Tibial nerve (tissue), 4 donors: ENCODE data around the gene DKK2. TPM values are rescaled to one million over a fixed set of nuclear protein-coding genes. Genes with fewer than 3 reads are reported as not detected.

ENCODE experiments used
- DNase-seq, 2 donors: peaks; one replicate each; pipeline ENCODE4 v3.0.0-alpha.2; 2019; ENCODE audit warnings: low spot score in 2 of 2
- H3K27ac ChIP-seq, 4 donors: fragments of 200-600 bp; sonication (generic) in 3 of 4; one replicate each; pipeline ENCODE4 v1.5.1; 2017 to 2019; ENCODE audit warnings: mild to moderate bottlenecking in 1 of 4
- H3K27me3 ChIP-seq, 2 donors: fragments of 200-600 bp; sonication (generic) in 1 of 2; one replicate each; pipeline versions ENCODE4 v1.5.1 to v1.6.0; 2017 to 2019
- H3K36me3 ChIP-seq, 3 donors: fragments of 200-600 bp; sonication (generic); one replicate each; pipeline ENCODE4 v1.5.1; 2018 to 2019
- H3K4me1 ChIP-seq, 4 donors: fragments of 200-600 bp; sonication (generic) in 3 of 4; one replicate each; pipeline ENCODE4 v1.5.1; 2017 to 2019
- H3K4me3 ChIP-seq, 4 donors: fragments of 200-600 bp; sonication (generic) in 3 of 4; one replicate each; pipeline ENCODE4 v1.5.1; 2017 to 2019; ENCODE audit warnings: mild to moderate bottlenecking in 1 of 4, moderate library complexity in 1 of 4
- H3K9me3 ChIP-seq, 4 donors: fragments of 200-600 bp; sonication (generic) in 3 of 4; one replicate each; pipeline ENCODE4 v1.5.1; 2017 to 2019
- CTCF ChIP-seq, 5 experiments: fragments of 200-600 bp in 3 of 5; fragments of 450-650 bp in 2 of 5; sonication (generic) in 3 of 5; IDR thresholded peaks; one replicate each; pipeline ENCODE4 v1.5.1; 2016 to 2019; ENCODE audit warnings: antibody characterized with exemption in 5 of 5, mild to moderate bottlenecking in 3 of 5, moderate library complexity in 2 of 5
- EP300 ChIP-seq, 2 donors: sonication (generic); formaldehyde crosslinking; IDR thresholded peaks; one replicate each; pipeline ENCODE4 v1.6.1; 2017; ENCODE audit warnings: antibody characterized with exemption in 2 of 2, mild to moderate bottlenecking in 1 of 2
- POLR2A ChIP-seq, 2 donors: fragments of 450-650 bp; IDR thresholded peaks; one replicate each; pipeline ENCODE4 v1.6.1; 2017; ENCODE audit warnings: antibody characterized with exemption in 2 of 2, mild to moderate bottlenecking in 2 of 2, moderate library complexity in 2 of 2
- WGBS, 2 donors: methylation state at CpG; one replicate each; pipeline ENCODE4 v1.1.5; 2018; 5-methylcytosine and 5-hydroxymethylcytosine counted together
- total RNA-seq, 4 donors: library from RNA; depleted of rRNA; stranded (reverse); fragments of >200 nt; gene quantifications; one replicate each; pipeline ENCODE4 v1.1.0, GENCODE V29; 2016

Gene DKK2
- total RNA-seq, 4 donors from 2014 or later, result 5.4 to 18.4 (median 15.3) TPM

GRCh38 chr4:107050525-107051135, 14.5 kb upstream of the DKK2 start:
- no peaks in the 10 kb centered on the region for H3K36me3 ChIP-seq
- no peaks in the 10 kb centered on the region for H3K4me1 ChIP-seq
- WGBS, 2 donors, result 61 to 63% methylated on average over 3 of the region's 3 CpGs
- no peak overlapping the region for H3K4me3 ChIP-seq
- no peaks in the 10 kb centered on the region for H3K27me3 ChIP-seq
- H3K9me3 ChIP-seq, result peaks cover 0 to 17% (median 3%) of the 10 kb centered on the region in 4 donors
- TF ChIP-seq EP300 (IDR thresholded peaks at IDR 0.05), result no peak
- TF ChIP-seq POLR2A (IDR thresholded peaks at IDR 0.05), result no peak
- TF ChIP-seq CTCF (IDR thresholded peaks at IDR 0.05), result peak in 4 of 5 experiments; percentile 32 to 48 (median 36)
- no peak for DNase-seq
- H3K27ac ChIP-seq, result no peak overlapping the region

- TF ChIP-seq EP300 (IDR thresholded peaks at IDR 0.05) (no peak), POLR2A (IDR thresholded peaks at IDR 0.05) (no peak), CTCF (IDR thresholded peaks at IDR 0.05) (no peak)
- no peaks in the 10 kb centered on the region for H3K36me3 ChIP-seq
- peaks cover 0 to 20% (median 3%) of the 10 kb centered on the region in 4 donors for H3K9me3 ChIP-seq
- no peaks in the 10 kb centered on the region for H3K4me1 ChIP-seq
- no peak overlapping the region for H3K4me3 ChIP-seq
- no peak overlapping the region for H3K27ac ChIP-seq
- WGBS, 2 donors, result 93 to 100% methylated on average over 1 of the region's 1 CpG
- no peak for DNase-seq
- no peaks in the 10 kb centered on the region for H3K27me3 ChIP-seq
These were observed 10.1 kb upstream of the DKK2 start for GRCh38 chr4:107046261-107046660.

- Histone ChIP-seq H3K36me3 (no peaks in the 10 kb centered on the region), H3K4me3 (no peak overlapping the region), H3K27me3 (peaks cover 0 to 8% of the 10 kb centered on the region in 2 donors), H3K27ac (no peak overlapping the region), H3K4me1 (no peaks in the 10 kb centered on the region), H3K9me3 (peaks cover 0 to 20% (median 3%) of the 10 kb centered on the region in 4 donors)
- TF ChIP-seq POLR2A (IDR thresholded peaks at IDR 0.05) (no peak), EP300 (IDR thresholded peaks at IDR 0.05) (no peak), CTCF (IDR thresholded peaks at IDR 0.05) (no peak)
- DNase-seq, result no peak
- 50 to 62% methylated on average over 1 of the region's 1 CpG for WGBS, 2 donors
These were observed 8.1 kb upstream of the DKK2 start for GRCh38 chr4:107044170-107044569.

- Histone ChIP-seq H3K27me3 (peaks cover 0 to 64% of the 10 kb centered on the region in 2 donors), H3K4me1 (peaks cover 0 to 43% (median 12%) of the 10 kb centered on the region in 4 donors), H3K36me3 (no peaks in the 10 kb centered on the region), H3K4me3 (peak overlapping the region in 2 of 4 donors; percentile 46 to 59), H3K27ac (peak overlapping the region in 1 of 4 donors; percentile 66), H3K9me3 (no peaks in the 10 kb centered on the region)
- TF ChIP-seq POLR2A (IDR thresholded peaks at IDR 0.05) (no peak), CTCF (IDR thresholded peaks at IDR 0.05) (peak in 4 of 5 experiments; percentile 28 to 42 (median 36)), EP300 (IDR thresholded peaks at IDR 0.05) (no peak)
- 1 to 4% methylated on average over 18 to 19 of the region's 19 CpGs for WGBS, 2 donors
- DNase-seq, result peak; percentile 16 to 39
These were observed 1.1 kb upstream of the DKK2 start for GRCh38 chr4:107037199-107037584.

- Histone ChIP-seq H3K27ac (peak overlapping the region in 1 of 4 donors; percentile 66), H3K4me3 (peak overlapping the region; percentile 29 to 59 (median 38)), H3K4me1 (peaks cover 0 to 43% (median 12%) of the 10 kb centered on the region in 4 donors), H3K36me3 (no peaks in the 10 kb centered on the region), H3K27me3 (peaks cover 0 to 64% of the 10 kb centered on the region in 2 donors), H3K9me3 (no peaks in the 10 kb centered on the region)
- WGBS, 2 donors, result 2 to 3% methylated on average over 19 of the region's 19 CpGs
- no peak for DNase-seq
- no peak for TF ChIP-seq CTCF (IDR thresholded peaks at IDR 0.05)
- TF ChIP-seq EP300 (IDR thresholded peaks at IDR 0.05), result no peak
- TF ChIP-seq POLR2A (IDR thresholded peaks at IDR 0.05), result no peak
These were observed 578 bp upstream of the DKK2 start for GRCh38 chr4:107036584-107037198.
